MM.1S (cell line): ENCODE results near the gene DLD.

Experiments
- DNase-seq: peaks from one replicate; pipeline ENCODE4 v3.0.0-alpha.2; 2015
- H2AFZ ChIP-seq: fragments of 300-600 bp; sonication (generic); 2 replicates; pipeline ENCODE4 v1.6.0; 2016; ENCODE audit warnings: antibody characterized with exemption, low read length
- H3F3A ChIP-seq: fragments of 300-600 bp; sonication (generic); 2 replicates; pipeline ENCODE4 v1.6.1; 2016; ENCODE audit warnings: mild to moderate bottlenecking, antibody characterized with exemption, low read length, moderate library complexity, mixed read lengths; ENCODE audit not compliant: insufficient read depth
- H3K27ac ChIP-seq: fragments of 300-600 bp; sonication (generic); 2 replicates; pipeline ENCODE4 v1.5.1; 2016; ENCODE audit warnings: mild to moderate bottlenecking, low read length
- H3K27me3 ChIP-seq: fragments of 300-600 bp; sonication (generic); replicated peaks from 2 replicates; pipeline ENCODE4 v1.6.0; 2016; ENCODE audit warnings: low read length; ENCODE audit not compliant: insufficient read depth
- H3K36me3 ChIP-seq: fragments of 300-600 bp; sonication (generic); replicated peaks from 2 replicates; pipeline ENCODE4 v1.6.1; 2016; ENCODE audit warnings: mild to moderate bottlenecking, low read length, mixed read lengths; ENCODE audit not compliant: insufficient read depth
- H3K4me1 ChIP-seq: fragments of 300-600 bp; sonication (generic); 2 replicates; pipeline ENCODE4 v1.6.1; 2016; ENCODE audit warnings: low read length, mixed read lengths
- H3K4me2 ChIP-seq: fragments of 300-600 bp; sonication (generic); 2 replicates; pipeline ENCODE4 v1.6.0; 2016; ENCODE audit warnings: low read depth, low read length
- H3K4me3 ChIP-seq: fragments of 300-600 bp; sonication (generic); 2 replicates; pipeline ENCODE4 v1.5.1; 2016; ENCODE audit warnings: low read length, mixed read lengths
- H3K79me2 ChIP-seq: fragments of 300-600 bp; sonication (generic); 2 replicates; pipeline ENCODE4 v1.6.1; 2016; ENCODE audit warnings: mixed run types, low read length, mixed read lengths
- H3K9ac ChIP-seq: fragments of 300-600 bp; sonication (generic); 2 replicates; pipeline ENCODE4 v1.6.1; 2016; ENCODE audit warnings: low read length, mixed read lengths
- H3K9me2 ChIP-seq: fragments of 300-600 bp; sonication (generic); replicated peaks from 2 replicates; pipeline ENCODE4 v1.6.1; 2016; ENCODE audit warnings: mild to moderate bottlenecking, low read length, mixed read lengths; ENCODE audit not compliant: insufficient read depth
- H3K9me3 ChIP-seq: fragments of 300-600 bp; sonication (generic); replicated peaks from 2 replicates; pipeline ENCODE4 v1.6.1; 2016; ENCODE audit warnings: mild to moderate bottlenecking, low read length, mixed read lengths; ENCODE audit not compliant: insufficient read depth
- H4K20me1 ChIP-seq: fragments of 300-600 bp; sonication (generic); 2 replicates; pipeline ENCODE4 v1.6.1; 2016; ENCODE audit warnings: mild to moderate bottlenecking, low read length, moderate library complexity, mixed read lengths; ENCODE audit not compliant: insufficient read depth
- CTCF ChIP-seq: fragments of 300-600 bp; sonication (generic); IDR thresholded peaks from 2 replicates; pipeline ENCODE4 v1.5.1; 2016; ENCODE audit warnings: antibody characterized with exemption, low read length, mixed read lengths
- EZH2 ChIP-seq: fragments of 300-600 bp; sonication (generic); optimal IDR thresholded peaks from 2 replicates; pipeline ENCODE3; 2017; ENCODE audit warnings: low read depth, mild to moderate bottlenecking, antibody characterized with exemption, low read length, mixed read lengths
- EZH2phosphoT487 ChIP-seq: fragments of 300-600 bp; sonication (generic); IDR thresholded peaks from 2 replicates; pipeline ENCODE4 v1.6.1; 2018; ENCODE audit warnings: antibody characterized with exemption, low read length

Gene DLD

GRCh38 chr7:107850216-107850615, 40.8 kb upstream of the DLD start:
- no peak overlapping the region for H3K4me2 ChIP-seq
- H4K20me1 ChIP-seq = no peaks in the 10 kb centered on the region
- no peak overlapping the region for H2AFZ ChIP-seq
- no peak for TF ChIP-seq EZH2phosphoT487
- no peak for TF ChIP-seq EZH2
- TF ChIP-seq CTCF = no peak
- no peak overlapping the region for H3K9ac ChIP-seq
- no peaks in the 10 kb centered on the region for H3K9me3 ChIP-seq
- no peak overlapping the region for H3K27ac ChIP-seq
- no peaks in the 10 kb centered on the region for H3K36me3 ChIP-seq
- H3K9me2 ChIP-seq = no peaks in the 10 kb centered on the region
- H3K79me2 ChIP-seq = no peaks in the 10 kb centered on the region
- no peak overlapping the region for H3K4me3 ChIP-seq
- no peaks in the 10 kb centered on the region for H3K4me1 ChIP-seq
- H3F3A ChIP-seq = no peaks in the 10 kb centered on the region
- H3K27me3 ChIP-seq = no peaks in the 10 kb centered on the region
- DNase-seq = no peak

- Histone ChIP-seq H2AFZ (no peak overlapping the region), H3K27ac (no peak overlapping the region), H4K20me1 (no peaks in the 10 kb centered on the region), H3K9me3 (no peaks in the 10 kb centered on the region), H3K4me1 (no peaks in the 10 kb centered on the region), H3K36me3 (no peaks in the 10 kb centered on the region), H3F3A (no peaks in the 10 kb centered on the region), H3K4me2 (no peak overlapping the region), H3K4me3 (no peak overlapping the region), H3K27me3 (no peaks in the 10 kb centered on the region), H3K9me2 (no peaks in the 10 kb centered on the region), H3K79me2 (no peaks in the 10 kb centered on the region), H3K9ac (no peak overlapping the region)
- TF ChIP-seq EZH2 (no peak), EZH2phosphoT487 (no peak), CTCF (no peak)
- no peak for DNase-seq
These were observed 40.3 kb upstream of the DLD start for GRCh38 chr7:107850643-107851042.

- Histone ChIP-seq H3K79me2 (no peaks in the 10 kb centered on the region), H2AFZ (no peak overlapping the region), H3F3A (0 out of 2 replicates have a peak, but pooled peaks cover 5% of the 10 kb centered on the region), H3K4me2 (no peak overlapping the region), H3K27ac (no peak overlapping the region), H3K9me3 (no peaks in the 10 kb centered on the region), H4K20me1 (no peaks in the 10 kb centered on the region), H3K36me3 (no peaks in the 10 kb centered on the region), H3K9ac (no peak overlapping the region), H3K4me1 (peaks cover 12% of the 10 kb centered on the region), H3K4me3 (no peak overlapping the region), H3K9me2 (no peaks in the 10 kb centered on the region), H3K27me3 (no peaks in the 10 kb centered on the region)
- TF ChIP-seq EZH2phosphoT487 (no peak), EZH2 (no peak), CTCF (no peak)
- DNase-seq = no peak
These were observed 36.5 kb upstream of the DLD start for GRCh38 chr7:107854454-107854853.
